D721Med (cell line): ENCODE data around the gene DDX23.

Source experiments
- DNase-seq: peaks from one replicate; pipeline ENCODE4 v3.0.0; 2011; ENCODE audit warnings: low spot score; ENCODE audit not compliant: insufficient read length
- FAIRE-seq: peaks from 2 replicates; lab custom pipeline; 2011; peaks lifted over from hg19 to GRCh38; lab: Jason Lieb, UNC
- TF ChIP-seq, protein P1 (sequence below): IDR thresholded peaks from 2 replicates; pipeline ENCODE4 v1.5.1; 2012; ENCODE audit warnings: mild to moderate bottlenecking, control low read depth; ENCODE audit not compliant: insufficient read depth; ENCODE audit errors: missing control alignments

The DDX23 gene

GRCh38 chr12:48795550-48796455, 56.2 kb downstream of the DDX23 start:
- DNase-seq = peak; percentile 91

DNA sequence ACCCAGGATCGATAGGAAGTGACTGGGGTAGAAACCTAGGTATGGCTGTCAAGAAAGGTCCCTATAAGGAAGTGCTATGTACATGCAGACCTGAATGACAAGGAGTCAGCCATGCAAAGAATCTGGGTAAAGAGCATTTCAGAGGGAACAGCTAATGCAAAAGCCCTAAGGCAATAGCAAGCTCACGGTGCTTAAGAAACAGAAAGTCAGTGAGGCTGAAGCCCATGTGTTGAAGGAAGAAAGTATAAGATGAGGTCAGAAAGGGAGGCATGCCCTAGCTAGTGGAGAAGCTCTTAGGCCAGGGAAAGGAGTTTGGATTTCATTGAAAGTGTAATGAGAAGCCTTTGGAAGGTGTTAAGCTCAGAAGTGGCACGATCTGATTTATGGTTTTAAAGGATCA, 57.1 kb downstream of the DDX23 start:
- FAIRE-seq = no peak
- DNase-seq = no peak
- TF ChIP-seq, protein P1, sequence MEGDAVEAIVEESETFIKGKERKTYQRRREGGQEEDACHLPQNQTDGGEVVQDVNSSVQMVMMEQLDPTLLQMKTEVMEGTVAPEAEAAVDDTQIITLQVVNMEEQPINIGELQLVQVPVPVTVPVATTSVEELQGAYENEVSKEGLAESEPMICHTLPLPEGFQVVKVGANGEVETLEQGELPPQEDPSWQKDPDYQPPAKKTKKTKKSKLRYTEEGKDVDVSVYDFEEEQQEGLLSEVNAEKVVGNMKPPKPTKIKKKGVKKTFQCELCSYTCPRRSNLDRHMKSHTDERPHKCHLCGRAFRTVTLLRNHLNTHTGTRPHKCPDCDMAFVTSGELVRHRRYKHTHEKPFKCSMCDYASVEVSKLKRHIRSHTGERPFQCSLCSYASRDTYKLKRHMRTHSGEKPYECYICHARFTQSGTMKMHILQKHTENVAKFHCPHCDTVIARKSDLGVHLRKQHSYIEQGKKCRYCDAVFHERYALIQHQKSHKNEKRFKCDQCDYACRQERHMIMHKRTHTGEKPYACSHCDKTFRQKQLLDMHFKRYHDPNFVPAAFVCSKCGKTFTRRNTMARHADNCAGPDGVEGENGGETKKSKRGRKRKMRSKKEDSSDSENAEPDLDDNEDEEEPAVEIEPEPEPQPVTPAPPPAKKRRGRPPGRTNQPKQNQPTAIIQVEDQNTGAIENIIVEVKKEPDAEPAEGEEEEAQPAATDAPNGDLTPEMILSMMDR = no peak

More at GRCh38 chr12:48795550-48796455, 56.2 kb downstream of the DDX23 start:
- TF ChIP-seq, protein P1 = peak; percentile 98
- FAIRE-seq = peak; percentile 41

GRCh38 chr12:48793696-48794095, 58.3 kb downstream of the DDX23 start:
- FAIRE-seq = no peak
- no peak for DNase-seq
- TF ChIP-seq, protein P1 = no peak

DNA sequence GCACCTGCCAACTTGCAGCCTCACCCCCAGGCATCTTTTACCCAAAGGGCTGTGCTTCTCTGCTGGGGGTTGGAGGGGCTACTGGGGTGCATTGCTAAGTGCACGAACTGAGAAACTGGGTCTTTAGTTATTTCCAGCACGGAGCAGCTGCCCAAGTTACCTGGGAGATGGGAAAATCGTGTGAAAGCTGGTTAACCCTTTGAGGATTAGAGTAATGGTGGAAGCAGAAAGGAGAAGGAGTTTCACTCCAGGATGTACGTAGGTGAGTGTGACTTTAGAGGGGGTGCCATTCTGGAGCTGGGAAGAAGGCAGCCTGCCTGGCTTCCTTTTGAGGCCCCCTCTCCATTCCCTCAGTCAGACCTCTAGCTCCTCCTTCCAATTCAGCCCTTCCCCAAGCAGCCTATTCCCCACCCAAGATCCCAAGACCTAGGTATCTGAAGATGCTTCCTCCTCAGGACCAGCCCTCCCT, 62.1 kb downstream of the DDX23 start:
- DNase-seq (no peak), FAIRE-seq (no peak)
- TF ChIP-seq, protein P1 = no peak

- TF ChIP-seq, protein P1 = no peak
- FAIRE-seq = no peak
- peak; percentile 90 for DNase-seq
Measured at GRCh38 chr12:48788854-48789775, 62.8 kb downstream of the DDX23 start, which contains the start of gene ADCY6. ADCY6 (minus strand) TSS chr12:48789089; CDS start chr12:48783434, 5,655 bp downstream.

- FAIRE-seq = no peak
- no peak for DNase-seq
- TF ChIP-seq, protein P1 = no peak
Measured at GRCh38 chr12:48788524-48788853, 63.5 kb downstream of the DDX23 start.
